ENCODE results near the gene ANKRD63.

Gene ANKRD63

GRCh38 chr15:40328751-40329150 lies 45.9 kb upstream of the ANKRD63 start:
- no peak for TF ChIP-seq CTCF (IDR thresholded peaks at IDR 0.05; ENCODE audit: control insufficient read depth, insufficient read depth, low read depth, low read length, missing control alignments)
- H3K4me3 ChIP-seq (ENCODE audit: control insufficient read depth, low read depth, low read length): no peak overlapping the region
- no peak for DNase-seq (ENCODE audit: low read depth)

- no peak for TF ChIP-seq CTCF (IDR thresholded peaks at IDR 0.05; ENCODE audit: control insufficient read depth, insufficient read depth, low read depth, low read length, missing control alignments)
- no peak overlapping the region for H3K4me3 ChIP-seq (ENCODE audit: control insufficient read depth, low read depth, low read length)
- DNase-seq (ENCODE audit: low read depth): no peak
Measured at GRCh38 chr15:40328176-40328575, 45.3 kb upstream of the ANKRD63 start.

- TF ChIP-seq CTCF (IDR thresholded peaks at IDR 0.05; ENCODE audit: control insufficient read depth, insufficient read depth, low read depth, low read length, missing control alignments): no peak
- DNase-seq (ENCODE audit: low read depth): no peak
Measured at GRCh38 chr15:40327457-40327856, 44.6 kb upstream of the ANKRD63 start.

DNA sequence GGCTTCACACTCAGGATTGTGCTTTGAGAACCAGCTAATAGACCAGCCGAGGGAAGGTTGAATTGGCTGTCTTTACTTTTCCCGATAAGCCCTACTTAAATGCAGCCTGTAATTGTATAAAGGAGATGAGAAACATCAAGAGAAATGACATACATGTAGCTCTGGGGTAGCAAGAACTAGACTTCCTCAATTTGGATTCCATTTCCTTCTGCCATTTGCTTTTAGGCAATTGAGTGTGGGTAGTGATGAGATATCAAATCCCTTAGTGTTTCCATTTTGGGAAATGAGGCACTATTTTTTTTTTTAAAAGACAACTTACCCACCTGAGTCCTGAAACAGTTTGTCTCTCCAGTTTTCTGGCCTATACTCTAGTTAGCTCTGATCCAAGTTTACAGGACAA lies 42.8 kb upstream of the ANKRD63 start:
- DNase-seq (ENCODE audit: low read depth): no peak
- no peak overlapping the region for H3K4me3 ChIP-seq (ENCODE audit: control insufficient read depth, low read depth, low read length)
- no peak for TF ChIP-seq CTCF (IDR thresholded peaks at IDR 0.05; ENCODE audit: control insufficient read depth, insufficient read depth, low read depth, low read length, missing control alignments)

More at GRCh38 chr15:40327457-40327856, 44.6 kb upstream of the ANKRD63 start:
- H3K4me3 ChIP-seq (ENCODE audit: control insufficient read depth, low read depth, low read length): no peak overlapping the region

DNA sequence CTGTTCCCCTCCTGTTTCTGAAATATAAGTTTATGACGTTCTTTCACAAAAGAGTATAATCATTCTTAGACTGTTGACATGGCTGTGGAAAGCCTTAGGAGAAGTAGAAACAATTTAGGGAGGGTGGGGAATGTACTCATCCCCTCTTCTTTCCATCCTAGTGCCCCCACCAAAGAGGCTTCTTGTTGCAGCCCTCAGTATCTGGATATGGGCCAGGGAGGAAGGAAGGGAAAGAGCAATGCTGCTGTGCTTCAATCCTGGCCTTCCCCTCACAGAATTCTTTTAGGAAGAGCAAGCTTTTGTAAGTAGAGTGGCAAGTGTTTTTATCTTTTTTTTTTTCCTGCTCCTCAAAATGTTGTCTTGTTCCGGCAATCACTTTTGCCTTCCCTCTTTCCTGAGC lies 42.3 kb upstream of the ANKRD63 start:
- no peak for TF ChIP-seq CTCF (IDR thresholded peaks at IDR 0.05; ENCODE audit: control insufficient read depth, insufficient read depth, low read depth, low read length, missing control alignments)
- DNase-seq (ENCODE audit: low read depth): no peak
- H3K4me3 ChIP-seq (ENCODE audit: control insufficient read depth, low read depth, low read length): no peak overlapping the region; the same call in 1 of the 2 replicates

- DNase-seq (ENCODE audit: low read depth): no peak
- TF ChIP-seq CTCF (IDR thresholded peaks at IDR 0.05; ENCODE audit: control insufficient read depth, insufficient read depth, low read depth, low read length, missing control alignments): no peak
- peak overlapping the region; percentile 71 for H3K4me3 ChIP-seq (ENCODE audit: control insufficient read depth, low read depth, low read length)
Measured at GRCh38 chr15:40323953-40324937, 41.4 kb upstream of the ANKRD63 start.

Measured in AG09309 (cell line).